Measurements from ENCODE around the gene ZC3H13. TPM values are rescaled to one million over a fixed set of nuclear protein-coding genes. Genes with fewer than 3 reads are reported as not detected.

ZC3H13 gene
- total RNA-seq, 1 donor from 2014 or later = 44.3 TPM

DNA sequence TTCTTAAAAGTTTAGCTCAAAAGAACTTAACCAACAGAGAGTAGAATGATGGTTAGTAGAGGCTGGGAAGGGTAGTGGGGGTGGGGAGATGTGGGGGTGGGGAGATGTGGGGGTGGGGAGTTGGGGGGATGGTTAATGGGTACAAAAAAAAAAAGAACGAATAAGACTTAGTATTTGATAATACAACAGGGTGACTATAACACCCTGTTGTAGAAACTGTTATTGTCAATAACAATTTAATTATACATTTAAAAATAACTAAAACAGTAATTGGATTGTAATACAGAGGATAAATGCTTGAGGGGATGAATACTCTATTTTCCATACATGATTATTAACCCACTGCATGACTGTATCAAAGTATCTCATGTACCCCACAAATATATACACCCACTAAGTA lies 91.1 kb downstream of the ZC3H13 start:
- peaks cover 4% of the 10 kb centered on the region for H3K4me1 Mint-ChIP-seq (ENCODE audit: unreplicated experiment)
- DNase-seq (ENCODE audit: extremely low spot score, unreplicated experiment) = no peak
- H3K36me3 Mint-ChIP-seq (ENCODE audit: unreplicated experiment) = peaks cover 47% of the 10 kb centered on the region
- no peak overlapping the region for H3K4me3 Mint-ChIP-seq (ENCODE audit: unreplicated experiment)
- no peaks in the 10 kb centered on the region for H3K27me3 Mint-ChIP-seq (ENCODE audit: unreplicated experiment)
- no peaks in the 10 kb centered on the region for H3K9me3 Mint-ChIP-seq (ENCODE audit: unreplicated experiment)
- TF ChIP-seq, protein P1, sequence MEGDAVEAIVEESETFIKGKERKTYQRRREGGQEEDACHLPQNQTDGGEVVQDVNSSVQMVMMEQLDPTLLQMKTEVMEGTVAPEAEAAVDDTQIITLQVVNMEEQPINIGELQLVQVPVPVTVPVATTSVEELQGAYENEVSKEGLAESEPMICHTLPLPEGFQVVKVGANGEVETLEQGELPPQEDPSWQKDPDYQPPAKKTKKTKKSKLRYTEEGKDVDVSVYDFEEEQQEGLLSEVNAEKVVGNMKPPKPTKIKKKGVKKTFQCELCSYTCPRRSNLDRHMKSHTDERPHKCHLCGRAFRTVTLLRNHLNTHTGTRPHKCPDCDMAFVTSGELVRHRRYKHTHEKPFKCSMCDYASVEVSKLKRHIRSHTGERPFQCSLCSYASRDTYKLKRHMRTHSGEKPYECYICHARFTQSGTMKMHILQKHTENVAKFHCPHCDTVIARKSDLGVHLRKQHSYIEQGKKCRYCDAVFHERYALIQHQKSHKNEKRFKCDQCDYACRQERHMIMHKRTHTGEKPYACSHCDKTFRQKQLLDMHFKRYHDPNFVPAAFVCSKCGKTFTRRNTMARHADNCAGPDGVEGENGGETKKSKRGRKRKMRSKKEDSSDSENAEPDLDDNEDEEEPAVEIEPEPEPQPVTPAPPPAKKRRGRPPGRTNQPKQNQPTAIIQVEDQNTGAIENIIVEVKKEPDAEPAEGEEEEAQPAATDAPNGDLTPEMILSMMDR (IDR thresholded peaks at IDR 0.05) = no peak
- H3K27ac Mint-ChIP-seq (ENCODE audit: unreplicated experiment) = no peak overlapping the region

DNA sequence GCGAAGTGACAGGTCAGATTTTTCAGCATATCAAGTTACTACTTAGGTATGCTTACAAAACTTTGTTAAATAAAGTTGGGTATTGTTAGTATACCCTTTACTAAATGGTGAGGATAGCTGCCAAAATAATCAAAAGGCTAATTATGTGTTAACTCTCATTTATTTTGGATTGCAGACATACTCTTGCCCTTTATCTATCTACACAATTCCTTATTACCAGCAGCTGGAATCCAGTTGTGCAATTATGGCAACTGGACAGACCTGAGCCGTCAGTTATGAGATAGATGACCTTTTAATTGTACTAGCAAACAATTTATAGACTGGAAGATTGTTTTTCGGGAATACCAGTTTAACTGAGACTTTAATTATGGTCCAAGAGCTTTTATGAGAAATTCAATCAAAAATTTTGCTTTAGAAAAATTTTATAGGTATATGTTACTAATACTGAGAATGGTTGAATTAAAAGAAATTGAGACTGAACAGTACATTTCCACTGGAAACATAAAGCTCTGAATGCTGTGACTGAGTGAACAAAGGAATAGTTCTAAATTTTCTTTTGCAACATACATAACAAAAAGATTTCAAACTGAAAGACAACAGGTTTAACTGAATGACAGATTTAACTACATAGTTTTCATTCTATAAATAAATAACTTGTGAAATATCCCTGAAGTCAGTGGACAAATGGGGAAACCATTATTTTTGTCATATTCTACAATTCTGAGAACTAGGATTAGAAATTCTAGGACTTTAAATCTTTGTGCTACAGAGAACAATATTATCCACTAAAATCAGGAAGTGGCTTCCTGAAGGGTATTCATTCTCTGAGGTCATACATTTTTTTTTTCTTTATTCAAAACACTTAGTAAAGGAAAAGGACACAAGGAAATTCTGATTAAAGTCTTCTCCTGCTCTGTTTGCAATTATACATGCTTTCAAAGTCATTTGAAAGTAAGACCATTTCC lies 97.4 kb downstream of the ZC3H13 start:
- Mint-ChIP-seq H3K4me1 (ENCODE audit: unreplicated experiment) (peaks cover under 1% of the 10 kb centered on the region), H3K36me3 (ENCODE audit: unreplicated experiment) (peaks cover 55% of the 10 kb centered on the region), H3K9me3 (ENCODE audit: unreplicated experiment) (no peaks in the 10 kb centered on the region), H3K27me3 (ENCODE audit: unreplicated experiment) (no peaks in the 10 kb centered on the region), H3K4me3 (ENCODE audit: unreplicated experiment) (no peak overlapping the region), H3K27ac (ENCODE audit: unreplicated experiment) (no peak overlapping the region)
- TF ChIP-seq, protein P1 (IDR thresholded peaks at IDR 0.05) = no peak
- DNase-seq (ENCODE audit: extremely low spot score, unreplicated experiment) = no peak

DNA sequence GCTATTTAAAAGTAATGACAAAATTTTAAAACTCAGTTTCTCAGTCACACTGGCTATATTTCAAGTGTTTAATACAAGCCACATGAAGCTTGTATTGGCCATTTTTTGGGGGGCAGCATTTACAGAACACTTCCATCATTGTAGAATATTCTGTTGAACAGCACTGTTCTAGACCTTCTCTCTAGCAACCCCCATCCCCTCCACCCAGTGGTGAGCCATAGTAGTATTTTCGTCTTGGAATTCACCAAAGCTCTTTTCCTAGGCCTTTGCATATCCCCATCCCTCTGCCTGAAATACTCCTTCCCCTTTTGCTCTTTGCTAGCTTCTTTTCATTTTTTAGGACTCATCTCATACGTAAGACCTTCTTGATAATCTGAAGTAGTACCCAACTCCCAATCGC lies 99.5 kb downstream of the ZC3H13 start:
- H3K27ac Mint-ChIP-seq (ENCODE audit: unreplicated experiment) = no peak overlapping the region
- no peak overlapping the region for H3K4me3 Mint-ChIP-seq (ENCODE audit: unreplicated experiment)
- no peak for DNase-seq (ENCODE audit: extremely low spot score, unreplicated experiment)
- H3K36me3 Mint-ChIP-seq (ENCODE audit: unreplicated experiment) = peaks cover 42% of the 10 kb centered on the region
- H3K9me3 Mint-ChIP-seq (ENCODE audit: unreplicated experiment) = no peaks in the 10 kb centered on the region
- TF ChIP-seq, protein P1 (IDR thresholded peaks at IDR 0.05) = no peak
- H3K27me3 Mint-ChIP-seq (ENCODE audit: unreplicated experiment) = no peaks in the 10 kb centered on the region
- peaks cover 8% of the 10 kb centered on the region for H3K4me1 Mint-ChIP-seq (ENCODE audit: unreplicated experiment)

DNA sequence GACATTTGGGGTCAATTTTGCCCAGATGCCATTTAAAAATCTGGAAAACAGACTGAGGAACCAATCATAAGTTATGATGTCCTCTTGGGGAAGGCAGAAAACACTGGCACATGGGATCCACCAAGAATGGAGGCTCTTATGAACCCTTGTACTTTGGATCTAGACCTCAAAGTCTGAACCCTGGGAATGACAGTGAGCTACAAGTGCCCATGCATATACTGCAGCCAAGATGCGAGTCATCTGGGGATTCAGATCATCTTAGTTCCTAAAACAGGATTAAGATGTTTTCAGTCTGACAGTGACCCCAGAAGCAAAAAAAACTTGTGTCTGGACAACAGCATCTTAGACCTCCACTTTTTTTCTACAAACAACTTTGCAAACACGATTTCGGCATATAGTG lies 100.8 kb downstream of the ZC3H13 start:
- H3K9me3 Mint-ChIP-seq (ENCODE audit: unreplicated experiment) = no peaks in the 10 kb centered on the region
- peaks cover 32% of the 10 kb centered on the region for H3K36me3 Mint-ChIP-seq (ENCODE audit: unreplicated experiment)
- no peak for DNase-seq (ENCODE audit: extremely low spot score, unreplicated experiment)
- H3K27me3 Mint-ChIP-seq (ENCODE audit: unreplicated experiment) = no peaks in the 10 kb centered on the region
- no peak overlapping the region for H3K4me3 Mint-ChIP-seq (ENCODE audit: unreplicated experiment)
- no peak overlapping the region for H3K27ac Mint-ChIP-seq (ENCODE audit: unreplicated experiment)
- H3K4me1 Mint-ChIP-seq (ENCODE audit: unreplicated experiment) = peaks cover 8% of the 10 kb centered on the region
- TF ChIP-seq, protein P1 (IDR thresholded peaks at IDR 0.05) = no peak

DNA sequence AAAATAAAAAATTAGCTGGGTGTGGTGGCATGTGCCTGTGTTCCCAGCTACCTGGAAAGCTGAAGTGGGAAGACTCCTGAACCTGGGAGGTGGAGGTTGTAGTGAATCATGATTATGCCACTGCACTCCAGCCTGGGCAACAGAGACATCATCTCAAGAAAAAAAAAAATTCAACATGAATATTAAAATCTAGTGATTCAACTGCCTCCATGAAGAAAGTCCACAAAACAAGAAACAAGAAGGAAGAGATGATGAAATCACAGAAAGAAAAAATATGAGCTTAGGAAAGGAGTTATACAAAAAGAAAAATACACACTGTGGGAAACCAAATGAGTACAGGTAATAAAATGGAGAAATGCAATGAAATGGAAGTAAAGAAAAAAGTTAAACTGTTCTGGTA lies 101.4 kb downstream of the ZC3H13 start:
- no peaks in the 10 kb centered on the region for H3K9me3 Mint-ChIP-seq (ENCODE audit: unreplicated experiment)

More for the DNA sequence above, 101.4 kb downstream of the ZC3H13 start:
- H3K27me3 Mint-ChIP-seq (ENCODE audit: unreplicated experiment) = no peaks in the 10 kb centered on the region
- no peak overlapping the region for H3K4me3 Mint-ChIP-seq (ENCODE audit: unreplicated experiment)
- peaks cover 28% of the 10 kb centered on the region for H3K36me3 Mint-ChIP-seq (ENCODE audit: unreplicated experiment)
- H3K27ac Mint-ChIP-seq (ENCODE audit: unreplicated experiment) = no peak overlapping the region
- peaks cover 8% of the 10 kb centered on the region for H3K4me1 Mint-ChIP-seq (ENCODE audit: unreplicated experiment)
- no peak for DNase-seq (ENCODE audit: extremely low spot score, unreplicated experiment)
- TF ChIP-seq, protein P1 (IDR thresholded peaks at IDR 0.05) = no peak
